Measurements from ENCODE around the gene ENO1. TPM values are rescaled to one million over a fixed set of nuclear protein-coding genes. Genes with fewer than 3 reads are reported as not detected.

Gene ENO1
- total and polyA plus RNA-seq, 2 of the 4 experiments (the other 2 are of a cell fraction) = 2,125 to 3,643 TPM

GRCh38 chr1:8813991-8814390, 64.5 kb downstream of the ENO1 start:
- Histone ChIP-seq H4K5ac (ENCODE audit: low read depth, low read length) (no peak overlapping the region), H3K4me2 (ENCODE audit: low read depth, low read length) (peak overlapping the region; percentile 31; the same call in 1 of the 2 replicates), H3K9me3 (ENCODE audit: control insufficient read depth, insufficient read depth, low read length) (no peaks in the 10 kb centered on the region), H3K79me1 (ENCODE audit: low read depth in 1 of 2, low read length in 2 of 2) (peaks cover 20 to 51% of the 10 kb centered on the region in 2 experiments), H2AFZ (replicated peaks; ENCODE audit: low read length, poor library complexity) (no peak overlapping the region), H3K4me1 (ENCODE audit: control insufficient read depth, insufficient read depth, low read length) (peaks cover 9% of the 10 kb centered on the region), H3K36me3 (ENCODE audit: control insufficient read depth, insufficient read depth, low read length) (no peaks in the 10 kb centered on the region), H2BK20ac (ENCODE audit: low read depth, low read length) (no peak overlapping the region), H3K27me3 (ENCODE audit: control insufficient read depth, insufficient read depth, low read length) (no peaks in the 10 kb centered on the region), H3K14ac (replicated peaks; ENCODE audit: low read depth, low read length) (no peak overlapping the region), H2BK15ac (ENCODE audit: low read depth, low read length) (no peak overlapping the region), H4K20me1 (ENCODE audit: insufficient read depth, low read length) (peaks cover 28% of the 10 kb centered on the region; the same call in 1 of the 2 replicates), H3K18ac (ENCODE audit: low read depth, low read length) (no peak overlapping the region), H3K23ac (ENCODE audit: low read depth, low read length) (no peak overlapping the region), H2BK5ac (ENCODE audit: low read depth, low read length, poor library complexity, severe bottlenecking) (no peak overlapping the region), H3K4ac (ENCODE audit: low read depth, low read length) (no peak overlapping the region), H4K91ac (ENCODE audit: insufficient read depth, low read depth, low read length) (no peak overlapping the region), H3K27ac (ENCODE audit: insufficient read depth, low read length) (no peak overlapping the region), H3K56ac (ENCODE audit: extremely low read depth, insufficient read depth, low read length) (no peak overlapping the region), H3K4me3 (ENCODE audit: insufficient read depth, low read depth, low read length) (no peak overlapping the region), H4K8ac (ENCODE audit: low read depth in 2 of 2, low read length in 2 of 2) (no peak overlapping the region), H2AK5ac (ENCODE audit: low read depth, low read length) (no peak overlapping the region), H3K9ac (ENCODE audit: low read depth, low read length) (no peak overlapping the region), H2AK9ac (replicated peaks; ENCODE audit: low read depth, low read length, poor library complexity) (no peak overlapping the region), H2BK120ac (ENCODE audit: low read depth, low read length) (no peak overlapping the region), H3K9me1 (ENCODE audit: insufficient read depth, low read length) (peaks cover 2% of the 10 kb centered on the region; the same call in 1 of the 2 replicates)
- DNase-seq = peak; percentile 35
- BruUV-seq (replicated peaks) = no TSS peak
- no peak for TF ChIP-seq BHLHE40 (IDR thresholded peaks at IDR 0.05; ENCODE audit: low read depth, low read length)
- TF ChIP-seq MAZ (IDR thresholded peaks at IDR 0.05; ENCODE audit: borderline replicate concordance, low read depth, low read length) = no peak
- TF ChIP-seq RFX5 (IDR thresholded peaks at IDR 0.05; ENCODE audit: low read depth, low read length) = no peak
- TF ChIP-seq RAD21 (IDR thresholded peaks at IDR 0.05; ENCODE audit: low read length) = no peak
- TF ChIP-seq CHD1 (IDR thresholded peaks at IDR 0.05; ENCODE audit: low read depth, low read length) = no peak
- TF ChIP-seq MAFK (IDR thresholded peaks at IDR 0.05; ENCODE audit: low read depth, low read length) = no peak
- TF ChIP-seq USF2 (IDR thresholded peaks at IDR 0.05; ENCODE audit: low read depth, low read length) = no peak
- no peak for TF ChIP-seq NFE2L2 (IDR thresholded peaks at IDR 0.05; ENCODE audit: low read depth, low read length)
- TF ChIP-seq RCOR1 (IDR thresholded peaks at IDR 0.05; ENCODE audit: insufficient replicate concordance, low read length) = no peak
- TF ChIP-seq SMC3 (IDR thresholded peaks at IDR 0.05; ENCODE audit: low read depth, low read length) = no peak
- no peak for TF ChIP-seq ELK1 (IDR thresholded peaks at IDR 0.05; ENCODE audit: borderline replicate concordance, low read depth, low read length)
- TF ChIP-seq POLR2A (IDR thresholded peaks at IDR 0.05; ENCODE audit: low read depth, low read length) = no peak
- no peak for TF ChIP-seq MXI1 (IDR thresholded peaks at IDR 0.05; ENCODE audit: borderline replicate concordance, low read depth, low read length)
- no peak for TF ChIP-seq FOS (IDR thresholded peaks at IDR 0.05; ENCODE audit: low read depth, low read length)
- no peak for TF ChIP-seq CTCF (conservative IDR thresholded peaks at IDR 0.05; ENCODE audit: low read depth, low read length)
- TF ChIP-seq CEBPB (IDR thresholded peaks at IDR 0.05; ENCODE audit: low read depth, low read length) = no peak
- ChIA-PET CTCF (no interaction called here), POLR2A (ENCODE audit: unreplicated experiment) (no interaction called here)
- in situ Hi-C loops (cut with MboI; ENCODE audit: low sequenced_read_pairs) (no loop called here), intact Hi-C loops (cut with micrococcal nuclease) (loop anchor here (10.0 kb wide), 1 partner anchor 349 kb away; no protein-coding TSS in a partner anchor), dilution Hi-C loops (cut with HindIII; ENCODE audit: low sequenced_read_pairs, unreplicated experiment) (no loop called here)
- ATAC-seq (ENCODE audit: low read depth) = no peak
